ENCODE results near the gene ABAT. TPM values are rescaled to one million over a fixed set of nuclear protein-coding genes. Genes with fewer than 3 reads are reported as not detected.

The ABAT gene
- total and polyA plus RNA-seq, 10 of the 15 experiments (the other 5 are each of a cell fraction or from before 2014, with no cell fraction given): 1.0 to 10.6 (median 1.9) TPM

GRCh38 chr16:8782673-8783072 is 108.3 kb downstream of the ABAT start:
- no peak for ATAC-seq
- no peaks in the 10 kb centered on the region for H3K4me1 ChIP-seq (ENCODE audit: control insufficient read depth, insufficient read depth, low read length)
- no TSS peak for BruUV-seq (replicated peaks)
- POLR2A ChIA-PET: no interaction called here
- no peak for DNase-seq (ENCODE audit: low read depth, low spot score)
- no peak overlapping the region for H3K4me2 ChIP-seq (ENCODE audit: control insufficient read depth, insufficient read depth)
- in situ Hi-C loops (cut with MboI) (no loop called here), intact Hi-C loops (cut with micrococcal nuclease; ENCODE audit: unreplicated experiment) (no loop called here)
- H3K9me3 ChIP-seq (replicated peaks; ENCODE audit: control insufficient read depth, insufficient read depth, low read length): no peaks in the 10 kb centered on the region
- SMC1A ChIA-PET (ENCODE audit: uncharacterized antibody, unreplicated experiment): no interaction called here
- no peak overlapping the region for H3K9ac ChIP-seq (ENCODE audit: control insufficient read depth, insufficient read depth, low read length)
- no peak overlapping the region for H3K27ac ChIP-seq (ENCODE audit: control insufficient read depth, insufficient read depth)
- FAIRE-seq: no peak
- H3K79me2 ChIP-seq (ENCODE audit: control insufficient read depth, insufficient read depth, low read length): no peaks in the 10 kb centered on the region
- H3K27me3 ChIP-seq (replicated peaks in 1 of 2; ENCODE audit: control insufficient read depth in 2 of 2, insufficient read depth in 2 of 2, low read length in 1 of 2): no peaks in the 10 kb centered on the region
- no peak overlapping the region for H2AFZ ChIP-seq (ENCODE audit: control insufficient read depth, low read depth, low read length)
- CTCF ChIA-PET: interaction anchor here (0.6 kb wide), 1 partner anchor 338 kb away, joined by 3 read pairs; no protein-coding TSS in a partner anchor
- no peaks in the 10 kb centered on the region for H3K36me3 ChIP-seq (ENCODE audit: control insufficient read depth in 2 of 2, insufficient read depth in 2 of 2, low read length in 1 of 2)
- H4K20me1 ChIP-seq (ENCODE audit: control insufficient read depth, insufficient read depth): no peaks in the 10 kb centered on the region
- no peak overlapping the region for H3K4me3 ChIP-seq
- RAD21 ChIA-PET (ENCODE audit: unreplicated experiment): interaction anchor here (0.6 kb wide), 1 partner anchor 226 kb away, joined by 3 read pairs; no protein-coding TSS in a partner anchor
- 31% methylated on average over 6 of the region's 6 CpGs for WGBS (ENCODE audit: insufficient coverage, insufficient replicate concordance, low lambda C conversion rate, missing lambda C conversion rate)
- TF ChIP-seq STAT1 (conservative IDR thresholded peaks at IDR 0.05) (no peak), NR2F1 (conservative IDR thresholded peaks at IDR 0.05) (no peak), YBX1 (IDR thresholded peaks at IDR 0.05) (no peak), POLR2AphosphoS2 (IDR thresholded peaks at IDR 0.05; ENCODE audit: low read depth, low read length) (no peak), SMC3 (IDR thresholded peaks at IDR 0.05; ENCODE audit: borderline replicate concordance, low read length) (no peak), RUNX3 (IDR thresholded peaks at IDR 0.05; ENCODE audit: low read length) (no peak), ZNF592 (IDR thresholded peaks at IDR 0.05) (no peak), ZBTB40 (IDR thresholded peaks at IDR 0.05; ENCODE audit: borderline replicate concordance) (no peak), ZBTB11 (CRISPR knock-in tag; IDR thresholded peaks at IDR 0.05) (no peak), RBBP5 (conservative IDR thresholded peaks at IDR 0.05) (no peak), HDAC6 (IDR thresholded peaks at IDR 0.05; ENCODE audit: unreplicated experiment) (no peak)

Data from GM12878 (cell line).